Fibroblast of skin of right biceps (primary cell): ENCODE measurements around the gene ZNF613.
"Not testable (repeated sequence)": the region's sequence is repeated elsewhere in the genome, so short reads cannot be mapped to it uniquely, and the experiment has no call there.

ENCODE experiments used
- DNase-seq: peaks from one replicate; pipeline ENCODE4 v3.0.0-alpha.2; 2013

Gene ZNF613

DNA sequence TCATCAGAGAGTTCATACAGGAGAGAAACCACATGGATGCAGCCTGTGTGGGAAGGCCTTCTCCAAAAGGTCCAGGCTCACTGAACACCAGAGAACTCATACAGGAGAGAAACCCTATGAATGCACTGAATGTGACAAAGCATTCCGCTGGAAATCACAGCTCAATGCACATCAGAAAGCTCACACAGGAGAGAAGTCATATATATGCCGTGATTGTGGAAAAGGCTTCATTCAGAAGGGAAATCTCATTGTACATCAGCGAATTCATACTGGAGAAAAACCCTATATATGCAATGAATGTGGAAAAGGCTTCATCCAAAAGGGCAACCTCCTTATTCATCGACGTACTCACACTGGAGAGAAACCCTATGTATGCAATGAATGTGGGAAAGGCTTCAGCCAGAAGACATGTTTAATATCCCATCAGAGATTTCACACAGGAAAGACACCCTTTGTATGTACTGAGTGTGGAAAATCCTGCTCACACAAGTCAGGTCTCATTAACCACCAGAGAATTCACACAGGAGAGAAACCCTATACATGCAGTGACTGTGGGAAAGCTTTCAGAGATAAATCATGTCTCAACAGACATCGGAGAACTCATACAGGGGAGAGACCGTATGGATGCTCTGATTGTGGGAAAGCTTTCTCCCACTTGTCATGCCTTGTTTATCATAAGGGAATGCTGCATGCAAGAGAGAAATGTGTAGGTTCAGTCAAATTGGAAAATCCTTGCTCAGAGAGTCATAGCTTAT, 17.7 kb downstream of the ZNF613 start:
- no peak for DNase-seq

DNA sequence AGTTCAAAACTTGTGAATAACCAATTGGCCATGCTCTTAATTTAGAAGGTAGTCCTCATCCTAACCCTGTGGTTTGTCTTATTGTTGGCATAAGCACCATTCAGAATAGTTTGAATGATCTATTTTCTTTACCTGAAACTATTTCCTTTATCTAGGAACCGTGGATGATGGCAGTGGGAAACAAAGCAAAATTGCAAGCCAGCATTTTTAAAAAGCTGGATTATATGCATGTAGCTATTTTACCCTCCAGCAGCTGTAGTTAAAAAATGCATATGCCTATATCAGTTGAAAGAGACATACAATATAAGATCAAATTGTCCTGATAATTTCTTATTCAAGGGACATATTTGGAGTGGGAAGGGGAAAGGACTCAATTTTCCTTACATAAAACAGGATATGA, 19.3 kb downstream of the ZNF613 start:
- no peak for DNase-seq

DNA sequence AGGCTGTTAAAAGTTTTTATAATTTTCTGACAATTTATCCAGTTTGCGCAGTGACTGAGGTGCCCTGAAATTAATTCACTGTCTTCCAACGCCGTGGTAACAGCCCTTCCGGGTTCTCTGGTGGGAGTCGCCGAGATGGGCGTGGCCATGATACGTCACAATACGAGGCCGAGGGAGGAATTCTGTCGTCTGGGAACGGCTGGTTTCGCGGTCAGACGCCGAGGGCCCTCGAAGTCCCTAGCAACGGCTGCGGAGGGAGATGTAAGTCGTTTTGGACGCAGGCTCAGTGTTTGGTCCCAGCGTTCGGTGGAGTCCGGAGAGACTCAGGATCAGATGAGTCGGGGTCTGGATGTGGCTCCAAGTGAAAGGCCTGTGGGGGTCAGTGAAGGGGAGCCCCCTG, 21.7 kb downstream of the ZNF613 start:
- peak; percentile 27 for DNase-seq

DNA sequence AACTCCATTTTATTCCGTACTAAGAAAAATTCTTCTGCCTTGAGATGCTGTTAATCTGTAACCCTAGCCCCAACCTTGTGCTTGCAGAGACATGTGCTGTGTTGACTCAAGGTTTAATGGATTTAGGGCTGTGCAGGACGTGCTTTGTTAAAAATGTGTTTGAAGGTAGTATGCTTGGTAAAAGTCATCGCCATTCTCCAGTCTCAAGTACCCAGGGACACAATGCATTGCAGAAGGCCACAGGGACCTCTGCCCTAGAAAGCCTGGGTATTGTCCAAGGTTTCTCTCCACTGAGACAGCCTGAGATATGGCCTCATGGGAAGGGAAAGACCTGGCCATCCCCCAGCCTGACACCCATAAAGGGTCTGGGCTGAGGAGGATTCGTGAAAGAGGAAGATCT, 30.6 kb downstream of the ZNF613 start:
- DNase-seq: not testable (repeated sequence)

DNA sequence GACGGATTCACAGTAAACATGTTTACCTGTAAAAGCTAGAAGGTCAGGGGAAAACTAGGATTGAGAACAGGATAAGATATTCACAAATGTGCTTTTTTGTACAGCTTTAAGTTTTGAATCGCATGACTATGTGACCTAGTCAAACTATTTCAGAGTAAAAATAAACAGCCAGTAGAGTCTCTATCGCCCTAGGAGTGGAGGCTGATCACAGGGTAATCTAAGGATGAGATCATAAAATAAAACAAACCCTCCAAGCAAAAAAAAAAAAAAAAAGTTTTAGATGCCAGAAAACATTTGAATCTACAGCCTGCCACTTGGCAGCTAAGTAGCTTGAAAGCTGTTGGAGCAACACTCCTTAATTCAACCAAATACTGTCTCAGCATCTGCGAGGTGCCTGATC, 32.5 kb downstream of the ZNF613 start:
- DNase-seq: no peak

DNA sequence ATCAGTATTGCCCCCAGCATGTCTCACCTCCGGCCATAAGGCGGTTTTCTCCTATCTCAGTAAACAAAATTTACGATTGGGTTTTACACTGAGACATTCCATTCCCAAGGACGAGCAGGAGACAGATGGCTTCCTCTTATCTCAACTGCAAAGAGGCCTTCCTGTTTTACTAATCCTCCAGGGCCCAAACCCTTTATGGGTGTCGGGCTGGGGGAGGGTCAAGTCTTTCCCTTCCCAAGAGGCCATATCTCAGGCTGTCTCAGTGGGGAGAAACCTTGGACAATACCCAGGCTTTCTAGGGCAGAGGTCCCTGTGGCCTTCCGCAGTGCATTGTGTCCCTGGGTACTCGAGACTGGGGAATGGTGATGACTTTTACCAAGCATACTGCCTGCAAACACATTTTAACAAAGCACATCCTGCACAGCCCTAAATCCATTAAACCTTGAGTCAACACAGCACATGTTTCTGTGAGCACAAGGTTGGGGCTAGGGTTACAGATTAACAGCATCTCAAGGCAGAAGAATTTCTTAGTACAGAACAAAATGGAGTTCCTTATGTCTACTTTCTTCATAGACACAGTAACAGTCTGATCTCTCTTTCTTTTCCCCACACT, 33.5 kb downstream of the ZNF613 start:
- not testable (repeated sequence) for DNase-seq

DNA sequence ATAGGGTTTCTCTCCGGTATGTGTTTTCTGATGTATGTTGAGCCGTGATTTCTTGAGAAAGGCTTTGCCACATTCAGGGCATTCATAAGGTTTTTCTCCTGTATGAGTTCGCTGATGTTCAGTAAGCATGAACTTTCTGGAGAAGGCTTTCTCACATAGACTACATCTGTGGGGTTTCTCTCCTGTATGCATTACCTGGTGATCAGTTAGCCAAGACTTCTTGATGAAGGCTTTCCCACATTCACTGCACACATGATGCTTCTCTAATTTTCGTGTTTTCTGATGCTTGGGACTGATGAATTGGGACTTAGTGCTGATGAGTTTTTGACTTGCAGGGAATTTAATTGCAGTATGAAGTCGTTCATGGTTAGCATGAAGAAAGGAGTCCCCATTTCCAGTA, 38.3 kb downstream of the ZNF613 start:
- no peak for DNase-seq

DNA sequence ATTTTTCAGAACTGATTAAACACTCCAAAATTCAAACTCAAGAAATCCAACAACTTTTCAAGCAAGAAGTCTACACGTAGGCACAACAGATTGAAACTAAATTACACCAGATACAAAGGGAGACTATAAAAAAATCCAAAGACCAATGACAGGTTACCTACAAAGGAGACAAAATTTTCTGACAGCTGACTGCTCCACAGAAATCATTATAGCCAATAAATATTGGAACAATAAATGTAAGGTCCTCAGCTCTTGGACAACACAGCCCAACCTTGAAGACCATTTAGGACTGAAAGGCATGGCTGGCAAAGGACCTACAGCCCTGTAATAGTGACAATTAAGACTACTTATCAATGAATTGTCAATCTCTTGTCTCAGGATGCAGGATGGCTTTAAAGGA, 43.4 kb downstream of the ZNF613 start:
- DNase-seq: no peak

DNA sequence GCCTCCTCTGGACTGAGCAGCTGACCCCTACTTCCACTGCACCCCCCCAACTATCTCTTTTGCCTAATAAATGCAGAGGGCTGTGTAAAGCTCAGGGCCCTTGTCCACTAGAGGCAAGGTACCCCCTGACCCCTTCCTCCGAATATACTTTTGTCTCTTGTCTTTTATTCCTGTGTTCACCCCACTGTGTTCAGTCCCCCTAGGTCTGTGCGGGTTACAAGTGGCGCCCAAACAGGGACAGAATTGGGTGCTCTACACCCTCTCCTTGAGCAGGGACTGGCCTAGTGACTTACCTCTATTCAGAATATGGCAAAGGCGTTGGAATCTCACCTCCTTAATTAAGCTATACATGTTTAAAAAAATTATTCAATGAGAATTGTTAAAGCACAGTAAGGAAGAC, 44.4 kb downstream of the ZNF613 start:
- DNase-seq: peak; percentile 41

DNA sequence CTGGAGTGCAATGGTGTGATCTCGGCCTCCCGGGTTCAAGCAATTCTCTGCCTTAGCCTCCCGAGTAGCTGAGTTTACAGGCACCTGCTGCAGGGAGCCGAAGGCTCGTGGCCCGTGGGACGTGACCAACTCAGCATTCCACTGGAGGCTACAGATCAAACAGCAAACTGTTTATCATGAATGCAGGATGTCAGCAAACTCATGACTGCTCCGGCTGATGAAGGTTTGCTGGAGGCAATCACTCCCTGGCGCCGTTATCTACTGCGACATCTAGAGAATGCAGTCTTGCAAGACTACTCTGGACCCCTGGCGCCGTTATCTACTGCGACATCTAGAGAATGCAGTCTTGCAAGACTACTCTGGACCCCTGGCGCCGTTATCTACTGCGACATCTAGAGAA, 48.5 kb downstream of the ZNF613 start:
- not testable (repeated sequence) for DNase-seq

DNA sequence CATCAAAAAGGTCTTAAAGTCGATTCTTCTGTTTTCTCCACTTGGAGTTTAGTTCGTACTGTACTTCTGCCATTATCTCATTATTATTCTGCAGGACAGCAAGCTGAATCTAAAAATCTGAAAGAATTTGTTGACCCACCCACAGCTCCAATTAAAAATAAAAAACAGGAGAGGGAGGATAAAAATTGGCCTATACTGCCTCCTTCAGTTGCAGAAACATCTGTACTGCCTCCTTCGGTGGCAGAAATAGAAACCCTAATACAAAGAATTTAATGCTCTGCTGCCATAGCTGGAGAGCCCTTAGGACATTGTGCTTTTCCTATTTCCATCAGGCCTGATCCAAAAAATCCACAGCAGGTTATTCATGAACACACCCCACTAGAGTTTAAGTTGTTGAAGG, 49.6 kb downstream of the ZNF613 start:
- DNase-seq: no peak

DNA sequence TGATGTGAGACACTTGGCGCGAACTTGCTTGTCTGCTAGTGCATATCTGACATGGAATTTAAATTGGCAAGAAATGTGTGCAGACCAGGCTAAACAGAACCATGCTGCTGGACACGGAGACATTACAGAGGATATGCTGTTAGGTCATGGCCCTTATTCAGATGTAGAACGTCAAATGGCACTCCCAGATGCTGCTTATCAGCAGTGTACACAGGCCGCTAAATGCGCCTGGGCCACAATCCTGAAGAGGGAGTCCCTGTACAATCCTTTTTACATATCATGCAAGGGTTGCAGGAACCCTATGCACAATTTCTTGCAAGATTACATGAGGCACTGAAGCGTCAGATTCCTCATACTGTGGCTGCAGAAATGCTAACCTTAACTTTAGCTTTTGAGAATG, 50.1 kb downstream of the ZNF613 start:
- DNase-seq: no peak

DNA sequence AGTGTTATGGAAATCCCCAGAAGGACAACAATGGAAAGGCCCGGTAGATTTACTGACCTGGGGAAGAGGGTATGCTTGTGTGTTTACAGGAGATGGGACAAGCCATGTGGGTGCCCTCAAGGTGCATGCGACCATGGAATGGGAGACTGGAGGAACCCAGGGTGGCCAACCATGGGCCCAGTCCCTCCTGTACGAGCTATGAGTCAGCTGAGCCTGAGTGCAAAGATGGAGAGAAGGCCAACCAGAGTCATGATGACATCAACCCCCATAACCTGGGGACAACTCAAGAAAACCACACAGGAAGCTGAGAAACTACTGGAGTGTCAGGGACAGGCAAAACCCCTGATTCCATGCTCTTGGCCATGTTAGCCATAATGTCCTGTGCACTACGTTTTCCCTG, 51.6 kb downstream of the ZNF613 start:
- DNase-seq: no peak

DNA sequence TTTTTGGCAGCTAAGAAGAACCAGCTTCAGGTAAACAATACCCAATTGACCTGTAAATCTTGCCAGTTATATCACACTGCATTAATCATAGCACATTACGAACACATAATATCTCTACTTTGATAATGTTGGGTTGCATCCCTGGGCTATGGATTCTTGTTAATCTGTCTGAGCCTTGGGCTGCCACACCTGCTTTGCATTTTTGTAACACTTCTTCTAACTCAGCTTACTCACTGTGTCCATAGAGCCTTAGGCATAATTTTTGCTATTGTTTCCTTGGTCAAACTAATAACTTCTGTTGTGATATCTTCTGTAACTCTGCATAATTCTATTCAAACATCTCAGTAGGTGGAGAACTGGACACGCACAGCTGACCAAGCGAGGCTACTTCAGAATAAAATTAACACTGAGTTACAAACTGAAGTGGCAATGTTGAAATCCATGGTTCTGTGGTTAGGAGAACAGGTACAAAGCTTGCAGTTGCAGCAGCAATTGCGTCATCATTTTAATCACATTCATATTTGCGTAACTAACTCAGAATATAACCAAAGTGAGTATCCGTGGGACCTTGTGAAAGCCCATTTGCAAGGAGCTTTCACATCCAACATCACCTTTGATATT, 53.0 kb downstream of the ZNF613 start:
- no peak for DNase-seq

DNA sequence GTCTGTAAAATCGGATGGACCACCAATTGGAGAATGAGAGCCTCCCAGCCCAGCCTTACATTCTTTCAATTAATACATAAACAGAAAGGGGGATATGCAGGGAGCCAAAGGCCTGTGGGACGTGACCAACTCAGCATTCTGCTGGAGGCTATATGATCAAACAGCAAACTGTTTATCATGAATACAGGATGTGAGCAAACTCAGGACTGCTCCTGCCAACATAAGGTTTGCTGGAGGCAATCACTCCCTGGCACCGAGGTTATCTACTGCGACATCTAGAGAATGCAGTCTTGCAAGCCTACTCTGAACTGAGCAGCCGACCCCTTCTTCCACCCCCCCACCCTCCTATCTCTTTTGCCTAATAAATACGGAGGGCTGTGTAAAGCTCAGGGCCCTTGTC, 53.7 kb downstream of the ZNF613 start:
- not testable (repeated sequence) for DNase-seq

DNA sequence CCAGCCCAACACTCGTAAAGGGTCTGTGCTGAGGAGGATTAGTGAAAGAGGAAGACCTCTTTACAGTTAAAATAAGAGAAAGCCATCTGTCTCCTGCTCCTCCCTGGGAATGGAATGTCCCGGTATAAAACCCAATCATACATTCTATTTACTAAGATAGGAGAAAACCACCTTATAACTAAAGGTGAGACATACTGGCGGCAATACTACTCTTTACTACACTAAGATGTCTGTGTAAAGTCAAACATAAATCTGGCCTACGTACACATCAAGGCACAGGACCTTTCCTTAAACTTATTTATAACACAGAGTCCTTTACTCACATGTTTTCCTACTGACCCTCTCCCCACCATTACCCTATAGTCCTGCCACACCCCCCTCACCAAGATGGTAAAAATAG, 56.1 kb downstream of the ZNF613 start:
- DNase-seq: no peak

DNA sequence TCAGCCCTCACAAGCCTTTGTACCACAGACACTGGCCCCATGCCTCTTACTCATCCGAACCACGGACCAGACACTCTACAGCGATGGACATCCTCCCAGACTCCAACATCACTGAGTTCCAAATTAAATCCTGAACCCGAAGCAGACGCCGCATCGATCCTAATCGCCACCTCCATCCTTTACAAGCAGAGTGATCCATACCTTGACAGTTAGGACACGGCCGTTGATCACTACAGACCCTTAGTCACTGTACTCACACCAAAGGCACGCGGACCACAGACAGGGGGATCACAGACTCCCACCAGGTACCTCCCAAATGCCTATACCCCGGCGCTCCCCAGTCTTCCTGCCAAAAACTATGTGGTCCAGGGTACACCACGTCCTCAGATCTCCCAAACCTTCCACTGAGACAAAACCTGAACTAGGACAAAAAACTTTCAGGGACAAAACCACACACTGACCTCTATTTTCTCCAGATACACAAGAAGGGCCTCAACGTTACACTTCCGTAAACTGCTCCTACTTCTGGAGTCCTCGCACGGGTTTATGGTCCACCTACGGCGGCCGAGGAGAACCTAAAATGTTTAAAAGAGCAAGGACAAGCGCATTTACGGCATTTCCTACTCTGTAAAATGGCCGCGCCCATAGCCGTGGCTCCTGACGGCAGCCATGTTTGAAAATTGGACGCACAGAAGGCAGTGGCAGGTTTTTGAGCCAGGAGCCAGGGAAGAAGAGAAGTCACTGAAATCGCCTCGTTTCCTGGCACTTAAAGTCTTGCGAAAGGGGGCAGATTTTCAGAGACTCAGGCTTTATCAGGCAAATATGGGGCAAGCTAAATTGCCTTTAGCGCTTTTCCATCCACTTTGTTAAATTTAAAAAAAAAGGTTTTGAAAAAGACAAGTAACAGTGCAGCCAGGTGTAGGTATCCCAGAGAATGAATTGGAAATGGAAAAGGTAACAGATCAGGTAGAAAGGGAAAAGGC, 59.3 kb downstream of the ZNF613 start, which contains the start of gene ZNF350:
TSS of gene ZNF350 (minus strand) at position 532 of the 983 bp plus-strand sequence. CDS start 12,480 bp downstream, outside the sequence.
- peak; percentile 95 for DNase-seq

DNA sequence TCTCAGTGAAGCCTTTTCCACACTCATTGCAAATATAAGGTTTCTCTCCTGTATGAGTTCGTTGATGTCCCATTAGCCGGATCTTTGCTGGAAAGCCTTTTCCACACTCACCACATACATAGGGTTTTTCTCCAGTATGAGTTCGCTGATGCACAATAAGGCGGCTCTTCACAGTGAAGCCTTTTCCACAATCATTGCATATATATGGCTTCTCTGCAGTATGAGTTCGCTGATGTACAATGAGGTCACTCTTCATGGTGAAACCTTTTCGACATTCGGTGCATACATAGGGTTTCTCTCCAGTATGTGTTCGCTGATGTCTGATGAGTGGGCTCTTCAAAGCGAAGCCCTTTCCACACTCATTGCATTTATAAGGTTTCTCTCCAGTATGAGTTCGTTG, 66.2 kb downstream of the ZNF613 start:
- DNase-seq: no peak

DNA sequence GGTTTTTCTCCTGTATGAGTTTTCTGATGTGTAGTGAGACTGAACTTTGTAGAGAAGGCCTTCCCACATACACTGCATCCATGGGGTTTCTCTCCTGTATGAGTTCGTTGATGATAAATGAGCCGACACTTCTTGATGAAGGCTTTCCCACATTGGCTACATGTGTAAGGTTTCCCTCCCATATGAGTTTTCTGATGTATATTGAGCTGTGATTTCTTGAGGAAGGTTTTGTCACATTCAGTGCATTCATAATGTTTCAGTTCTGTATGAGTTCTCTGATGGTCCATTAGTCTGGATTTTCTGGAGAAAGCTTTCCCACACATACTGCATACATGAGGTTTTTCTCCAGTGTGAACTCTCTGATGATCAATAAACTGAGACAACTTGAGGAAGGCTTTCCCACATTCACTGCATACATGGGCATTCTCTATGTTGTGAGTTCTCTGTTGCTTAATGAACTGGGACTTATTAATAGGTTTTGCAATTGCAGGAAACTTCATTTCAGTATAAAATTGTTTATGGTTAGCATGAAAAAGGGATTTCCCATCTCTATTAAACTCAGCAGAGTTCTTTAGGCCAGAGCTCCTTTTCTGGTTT, 66.9 kb downstream of the ZNF613 start:
- DNase-seq: no peak
